K562 (cell line): ENCODE measurements around the gene PSAP. TPM values are rescaled to one million over a fixed set of nuclear protein-coding genes. Genes with fewer than 3 reads are reported as not detected.

Source experiments
- ATAC-seq: fragments of 200-7000 bp; cut with Tn5 transposase; 3 replicates; pipeline ENCODE4 v1.9.1; 2020; ENCODE audit warnings: moderate library complexity
- BruUV-seq: library from RNA; stranded (reverse); fragments of 400-500 nt; replicated peaks from 2 replicates; lab custom pipeline; 2021; lab: Mats Ljungman, UMichigan
- CTCF ChIA-PET: fragments of 300-600 bp; formaldehyde crosslinking; extraction: SDS; loops from one replicate; lab custom pipeline; 2021; ENCODE audit warnings: low intra/inter-chr PET ratio; lab: Yijun Ruan, JAX
- POLR2A ChIA-PET: fragments of 300-600, 350-650 bp; sonication (Branson Sonifier 250); formaldehyde crosslinking; extraction: SDS; loops from one replicate; lab custom pipeline; 2021; ENCODE audit warnings: antibody characterized with exemption, inconsistent platforms; lab: Yijun Ruan, JAX
- DNase-seq, 4 experiments: peaks; one replicate each; pipeline versions ENCODE4 v3.0.0 to v3.0.0-alpha.2; 2011 to 2018; ENCODE audit warnings: low spot score in 3 of 4, mixed read lengths in 3 of 4; ENCODE audit errors: extremely low read depth in 1 of 4
- FAIRE-seq: peaks from 2 replicates; lab custom pipeline; 2011; peaks lifted over from hg19 to GRCh38; lab: Jason Lieb, UNC
- H2AFZ ChIP-seq: 2 replicates; pipeline ENCODE4 v1.6.0; 2011; ENCODE audit warnings: low read depth, low read length, control low read depth, inconsistent platforms
- H3K27ac ChIP-seq: fragments of 200-600 bp; 3 replicates; pipeline ENCODE4 v1.8.0; 2011; ENCODE audit warnings: low read depth, mild to moderate bottlenecking, control low read depth, inconsistent platforms, low read length, moderate library complexity, mixed read lengths; ENCODE audit errors: extremely low read depth
- H3K27me3 ChIP-seq, 2 experiments: fragments of 300-600 bp in 1 of 2; 2 replicates in 1 of 2; 3 replicates in 1 of 2; pipeline versions ENCODE4 v1.6.0 to v1.8.0; 2011; ENCODE audit warnings: inconsistent platforms in 2 of 2, low read length in 2 of 2, mild to moderate bottlenecking in 1 of 2, mixed read lengths in 1 of 2, moderate library complexity in 1 of 2; ENCODE audit not compliant: control insufficient read depth in 2 of 2, insufficient read depth in 2 of 2
- H3K36me3 ChIP-seq: fragments of 300-600 bp; 3 replicates; pipeline ENCODE4 v1.8.0; 2011; ENCODE audit warnings: mild to moderate bottlenecking, low read length, inconsistent platforms; ENCODE audit not compliant: control insufficient read depth, insufficient read depth
- H3K4me1 ChIP-seq, 2 experiments: fragments of 200-600 bp in 1 of 2; replicated peaks in 1 of 2; 2 replicates in 1 of 2; 3 replicates in 1 of 2; pipeline versions ENCODE4 v1.5.1 to v1.8.0; 2011; ENCODE audit warnings: inconsistent platforms in 2 of 2, low read length in 2 of 2, mild to moderate bottlenecking in 1 of 2, mixed read lengths in 1 of 2, moderate library complexity in 1 of 2; ENCODE audit not compliant: control insufficient read depth in 2 of 2, insufficient read depth in 2 of 2
- H3K4me2 ChIP-seq: 2 replicates; pipeline ENCODE4 v1.6.1; 2011; ENCODE audit warnings: low read length, control low read depth, inconsistent platforms, mixed read lengths; ENCODE audit not compliant: insufficient read depth
- H3K4me3 ChIP-seq: fragments of 200-600 bp; sonication (generic), shearing (Covaris generic); 2 replicates; pipeline ENCODE4 v1.5.1; 2016; ENCODE audit warnings: control low read depth, inconsistent platforms
- H3K79me2 ChIP-seq: fragments of 200-600 bp; 3 replicates; pipeline ENCODE4 v1.8.0; 2011; ENCODE audit warnings: low read length, inconsistent platforms; ENCODE audit not compliant: control insufficient read depth, insufficient read depth
- H3K9ac ChIP-seq, 2 experiments: 2 replicates each; pipeline versions ENCODE4 v1.6.0 to v1.6.1; 2011; ENCODE audit warnings: low read depth in 2 of 2, low read length in 2 of 2, control low read depth in 1 of 2, inconsistent platforms in 1 of 2, mild to moderate bottlenecking in 1 of 2, mixed read lengths in 1 of 2; ENCODE audit not compliant: insufficient read depth in 1 of 2
- H3K9me1 ChIP-seq: one replicate; pipeline ENCODE4 v1.6.0; 2011; ENCODE audit warnings: inconsistent platforms, mild to moderate bottlenecking, low read length, moderate library complexity; ENCODE audit not compliant: control insufficient read depth, insufficient read depth
- H3K9me3 ChIP-seq: replicated peaks from 2 replicates; pipeline ENCODE4 v1.5.1; 2011; ENCODE audit warnings: low read depth, low read length, inconsistent platforms; ENCODE audit not compliant: control insufficient read depth, insufficient read depth
- H4K20me1 ChIP-seq: replicated peaks from 2 replicates; pipeline ENCODE4 v1.6.1; 2011; ENCODE audit warnings: low read length, inconsistent platforms, mixed read lengths; ENCODE audit not compliant: control insufficient read depth, insufficient read depth
- KDM1A ChIP-seq, 2 experiments: fragments of 450-650 bp; IDR thresholded peaks; 2 replicates each; pipeline ENCODE4 v1.6.1; 2016; ENCODE audit warnings: mild to moderate bottlenecking in 2 of 2
- MEIS2 ChIP-seq: fragments of 450-650 bp; IDR thresholded peaks from 2 replicates; pipeline ENCODE4 v1.6.1; 2014; ENCODE audit warnings: mild to moderate bottlenecking; ENCODE audit not compliant: partially characterized antibody
- WGBS: fragments of 100-300 bp; shearing (Covaris generic); methylation state at CpG from one replicate; pipeline ENCODE4 v1.1.6; 2016; ENCODE audit warnings: low coverage, mixed read lengths; ENCODE audit not compliant: insufficient coverage; ENCODE audit errors: missing lambda C conversion rate; 5-methylcytosine and 5-hydroxymethylcytosine counted together
- in situ Hi-C: fragments of 300-500 bp; cut with MboI; formaldehyde crosslinking; loops from 4 replicates; pipeline ENCODE4 v1.15.0; 2018; ENCODE audit warnings: inconsistent platforms, mixed read lengths
- intact Hi-C: fragments of 100-400 bp; cut with micrococcal nuclease; formaldehyde crosslinking; loops from 2 replicates; pipeline ENCODE4 v1.14.2; 2022
- polyA plus RNA-seq, 8 experiments: library from polyadenylated mRNA; depleted of rRNA in 4 of 8; stranded (reverse) in 5 of 8; unstranded in 3 of 8; fragments of >200 nt; fragmentation: Nextera tagmentation in 2 of 8; fragmentation: Illumina TruSeq in 1 of 8; extraction: Ambion mirVana in 2 of 8; extraction: Trizol in 1 of 8; gene quantifications; 2 replicates each; pipeline versions ENCODE4 v1.2.1 to v1.2.3, GENCODE V29; 2011 to 2014; ENCODE audit warnings: inconsistent platforms in 1 of 8, missing spikeins in 1 of 8
- total RNA-seq, 7 experiments: library from RNA; depleted of rRNA in 6 of 7; stranded (reverse); fragments of >200 nt in 6 of 7; fragmentation: Illumina TruSeq in 2 of 7; extraction: Trizol in 2 of 7; gene quantifications; 2 replicates each; pipeline versions ENCODE4 v1.2.1 to v1.2.3, GENCODE V29; 2011 to 2021; ENCODE audit warnings: low replicate concordance in 1 of 7
- TF ChIP-seq, protein P1 (sequence below): sonication (generic); formaldehyde crosslinking; IDR thresholded peaks from 2 replicates; pipeline ENCODE4 v1.9.0; 2022; ENCODE audit warnings: mild to moderate bottlenecking, missing genetic modification reagents
- TF ChIP-seq, protein P2 (sequence below), 3 experiments: fragments of 200-800 bp in 1 of 3; fragments of 250-450 bp in 1 of 3; fragments of 450-650 bp in 1 of 3; sonication (Bioruptor Pico) in 1 of 3; sonication (Bioruptor generic) in 1 of 3; formaldehyde crosslinking in 1 of 3; IDR thresholded peaks; 2 replicates each; pipeline versions ENCODE4 v1.6.1 to v1.8.0; 2016 to 2022; ENCODE audit warnings: mild to moderate bottlenecking in 2 of 3, missing genetic modification characterization in 2 of 3, missing compliant biosample characterization in 1 of 3, moderate library complexity in 1 of 3

Gene PSAP
- total and polyA plus RNA-seq, 9 of the 15 experiments (the other 6 are each of a cell fraction or from before 2014, with no cell fraction given), result 245 to 700 (median 429) TPM

DNA sequence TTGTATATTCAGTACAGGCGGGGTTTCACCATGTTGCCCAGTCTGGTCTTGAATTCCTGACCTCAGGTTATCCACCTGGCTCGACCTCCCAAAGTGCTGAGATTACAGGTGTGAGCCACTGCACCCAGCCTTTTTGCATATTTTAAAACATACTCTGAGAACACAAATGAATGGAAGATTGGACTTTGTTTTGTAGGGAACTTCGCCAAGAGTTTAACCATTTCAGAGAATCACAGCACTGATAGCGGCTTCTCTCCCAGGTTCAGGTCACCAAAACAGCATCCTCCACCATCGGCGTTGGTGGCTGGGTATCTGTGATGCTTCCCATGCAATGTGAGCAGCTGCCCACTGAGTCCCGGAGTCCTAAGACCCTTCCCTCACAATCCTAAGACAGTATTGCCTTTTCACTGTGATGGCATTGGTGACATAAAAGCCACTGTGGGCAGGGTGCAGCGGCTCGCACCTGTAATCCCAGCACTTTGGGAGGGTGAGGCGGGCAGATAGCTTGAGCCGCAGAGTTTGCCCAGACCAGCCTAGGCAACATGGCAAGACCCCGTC is 42.3 kb upstream of the PSAP start:
- Histone ChIP-seq H3K4me1 (peaks cover 23 to 34% of the 10 kb centered on the region in 2 experiments), H2AFZ (no peak overlapping the region; the same call in 1 of the 2 replicates), H3K9me3 (no peaks in the 10 kb centered on the region), H3K4me3 (no peak overlapping the region), H3K27ac (no peak overlapping the region), H3K4me2 (no peak overlapping the region; the same call in 1 of the 2 replicates), H3K27me3 (no peaks in the 10 kb centered on the region), H3K9me1 (no peaks in the 10 kb centered on the region), H3K9ac (peak overlapping the region in 1 of 2 experiments; percentile 56; a peak in 1 of 4 replicates), H4K20me1 (no peaks in the 10 kb centered on the region), H3K36me3 (no peaks in the 10 kb centered on the region), H3K79me2 (no peaks in the 10 kb centered on the region)
- in situ Hi-C loops (no loop called here), intact Hi-C loops (loop anchor here (10.0 kb wide), 1 partner anchor 189 kb away; no protein-coding TSS in a partner anchor)
- ChIA-PET CTCF (interaction anchor here (0.6 kb wide), 1 partner anchor 56 kb away, joined by 3 read pairs; no protein-coding TSS in a partner anchor), POLR2A (interaction anchor here (0.5 to 2.2 kb wide), 4 partner anchors 43 to 1229 kb away, joined by 3 to 6 read pairs (median 4); partner anchors contain the start of gene PSAP)
- WGBS, result 38% methylated on average over 12 of the region's 12 CpGs
- no peak for DNase-seq
- BruUV-seq, result no TSS peak
- TF ChIP-seq, protein P1, sequence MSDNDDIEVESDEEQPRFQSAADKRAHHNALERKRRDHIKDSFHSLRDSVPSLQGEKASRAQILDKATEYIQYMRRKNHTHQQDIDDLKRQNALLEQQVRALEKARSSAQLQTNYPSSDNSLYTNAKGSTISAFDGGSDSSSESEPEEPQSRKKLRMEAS (CRISPR knock-in tag), result 0 out of 2 replicates have a peak, but pooled peaks have one; percentile 27
- TF ChIP-seq, protein P2, sequence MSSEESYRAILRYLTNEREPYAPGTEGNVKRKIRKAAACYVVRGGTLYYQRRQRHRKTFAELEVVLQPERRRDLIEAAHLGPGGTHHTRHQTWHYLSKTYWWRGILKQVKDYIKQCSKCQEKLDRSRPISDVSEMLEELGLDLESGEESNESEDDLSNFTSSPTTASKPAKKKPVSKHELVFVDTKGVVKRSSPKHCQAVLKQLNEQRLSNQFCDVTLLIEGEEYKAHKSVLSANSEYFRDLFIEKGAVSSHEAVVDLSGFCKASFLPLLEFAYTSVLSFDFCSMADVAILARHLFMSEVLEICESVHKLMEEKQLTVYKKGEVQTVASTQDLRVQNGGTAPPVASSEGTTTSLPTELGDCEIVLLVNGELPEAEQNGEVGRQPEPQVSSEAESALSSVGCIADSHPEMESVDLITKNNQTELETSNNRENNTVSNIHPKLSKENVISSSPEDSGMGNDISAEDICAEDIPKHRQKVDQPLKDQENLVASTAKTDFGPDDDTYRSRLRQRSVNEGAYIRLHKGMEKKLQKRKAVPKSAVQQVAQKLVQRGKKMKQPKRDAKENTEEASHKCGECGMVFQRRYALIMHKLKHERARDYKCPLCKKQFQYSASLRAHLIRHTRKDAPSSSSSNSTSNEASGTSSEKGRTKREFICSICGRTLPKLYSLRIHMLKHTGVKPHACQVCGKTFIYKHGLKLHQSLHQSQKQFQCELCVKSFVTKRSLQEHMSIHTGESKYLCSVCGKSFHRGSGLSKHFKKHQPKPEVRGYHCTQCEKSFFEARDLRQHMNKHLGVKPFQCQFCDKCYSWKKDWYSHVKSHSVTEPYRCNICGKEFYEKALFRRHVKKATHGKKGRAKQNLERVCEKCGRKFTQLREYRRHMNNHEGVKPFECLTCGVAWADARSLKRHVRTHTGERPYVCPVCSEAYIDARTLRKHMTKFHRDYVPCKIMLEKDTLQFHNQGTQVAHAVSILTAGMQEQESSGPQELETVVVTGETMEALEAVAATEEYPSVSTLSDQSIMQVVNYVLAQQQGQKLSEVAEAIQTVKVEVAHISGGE (CRISPR knock-in tag; IDR thresholded peaks at IDR 0.05), result 0 out of 6 replicates have a peak, but pooled peaks of 1 of the 3 experiments have one; percentile 8
- TF ChIP-seq MEIS2 (no peak), KDM1A (IDR thresholded peaks at IDR 0.05) (0 out of 4 replicates have a peak, but pooled peaks of 1 of the 2 experiments have one; percentile 1)
- ATAC-seq, result no peak
- no peak for FAIRE-seq
